Smooth muscle cell (in vitro differentiated cells): ENCODE data around the gene ADAMTS3. TPM values are rescaled to one million over a fixed set of nuclear protein-coding genes. Genes with fewer than 3 reads are reported as not detected.

Experiments used
- DNase-seq: peaks from one replicate; lab custom pipeline; 2025; ENCODE audit not compliant: unreplicated experiment; lab: John Stamatoyannopoulos, UW
- H2AFZ ChIP-seq: fragments of 200-600 bp; sonication (generic); 2 replicates; pipeline ENCODE4 v1.6.0; 2016; ENCODE audit warnings: antibody characterized with exemption, low read depth, mild to moderate bottlenecking
- H3F3A ChIP-seq: fragments of 200-600 bp; sonication (generic); 2 replicates; pipeline ENCODE4 v1.6.0; 2017; ENCODE audit warnings: antibody characterized with exemption, low read depth
- H3K27ac ChIP-seq: fragments of 200-600 bp; sonication (generic); 2 replicates; pipeline ENCODE4 v1.5.1; 2016; ENCODE audit warnings: low read depth, mild to moderate bottlenecking
- H3K27me3 ChIP-seq: fragments of 200-600 bp; sonication (generic); 2 replicates; pipeline ENCODE4 v1.6.1; 2016; ENCODE audit warnings: low read depth, mild to moderate bottlenecking
- H3K36me3 ChIP-seq: fragments of 200-600 bp; sonication (generic); 2 replicates; pipeline ENCODE4 v1.5.1; 2016; ENCODE audit warnings: low read depth
- H3K4me1 ChIP-seq: fragments of 200-600 bp; sonication (generic); 2 replicates; pipeline ENCODE4 v1.5.1; 2016; ENCODE audit warnings: low read depth
- H3K4me2 ChIP-seq: fragments of 200-600 bp; sonication (generic); 2 replicates; pipeline ENCODE4 v1.6.0; 2016; ENCODE audit warnings: mild to moderate bottlenecking
- H3K4me3 ChIP-seq: fragments of 200-600 bp; sonication (generic); 2 replicates; pipeline ENCODE4 v1.5.1; 2016; ENCODE audit warnings: mild to moderate bottlenecking
- H3K79me2 ChIP-seq: fragments of 200-600 bp; sonication (generic); 2 replicates; pipeline ENCODE4 v1.6.0; 2016; ENCODE audit warnings: low read depth, mild to moderate bottlenecking
- H3K9ac ChIP-seq: fragments of 200-600 bp; sonication (generic); 2 replicates; pipeline ENCODE4 v1.6.0; 2016; ENCODE audit warnings: low read depth
- H3K9me3 ChIP-seq: fragments of 200-600 bp; sonication (generic); replicated peaks from 2 replicates; pipeline ENCODE4 v1.5.1; 2016; ENCODE audit warnings: low read depth
- H4K20me1 ChIP-seq: fragments of 200-600 bp; sonication (generic); 2 replicates; pipeline ENCODE4 v1.6.0; 2016; ENCODE audit warnings: low read depth
- CTCF ChIP-seq: fragments of 200-600 bp; sonication (generic); IDR thresholded peaks from 2 replicates; pipeline ENCODE4 v1.5.1; 2017; ENCODE audit warnings: borderline replicate concordance, mild to moderate bottlenecking, antibody characterized with exemption; ENCODE audit not compliant: insufficient read depth, poor library complexity, severe bottlenecking
- WGBS: methylation state at CpG from one replicate; pipeline ENCODE4 v1.1.7; 2016; ENCODE audit warnings: low lambda C conversion rate; 5-methylcytosine and 5-hydroxymethylcytosine counted together
- polyA plus RNA-seq: library from polyadenylated mRNA; unstranded; fragments of >200 nt; fragmentation: Nextera tagmentation; extraction: Ambion mirVana; gene quantifications from 2 replicates; pipeline ENCODE4 v1.2.1, GENCODE V29; 2016
- total RNA-seq: library from RNA; depleted of rRNA; stranded (reverse); fragments of >200 nt; gene quantifications from 2 replicates; pipeline ENCODE4 v1.2.3, GENCODE V29; 2014

The ADAMTS3 gene
- total and polyA plus RNA-seq, 2 experiments from 2014 or later, result 0.15 to 2.2 TPM

- Histone ChIP-seq H3K9ac (no peak overlapping the region), H3K4me2 (no peak overlapping the region), H3K27me3 (no peaks in the 10 kb centered on the region), H2AFZ (no peak overlapping the region), H3K4me3 (no peak overlapping the region), H3K9me3 (no peaks in the 10 kb centered on the region), H3K36me3 (no peaks in the 10 kb centered on the region), H3K27ac (no peak overlapping the region), H4K20me1 (no peaks in the 10 kb centered on the region), H3K79me2 (no peaks in the 10 kb centered on the region), H3F3A (no peaks in the 10 kb centered on the region), H3K4me1 (no peaks in the 10 kb centered on the region)
- no peak for DNase-seq
- TF ChIP-seq CTCF, result no peak
- 96% methylated on average over 3 of the region's 3 CpGs for WGBS
Observed at GRCh38 chr4:72522440-72522839, 46.6 kb downstream of the ADAMTS3 start.

GRCh38 chr4:72513227-72513626 is 55.8 kb downstream of the ADAMTS3 start:
- Histone ChIP-seq H4K20me1 (no peaks in the 10 kb centered on the region), H3K36me3 (no peaks in the 10 kb centered on the region), H3K4me2 (no peak overlapping the region), H3K27ac (no peak overlapping the region), H3F3A (no peaks in the 10 kb centered on the region), H3K27me3 (no peaks in the 10 kb centered on the region), H3K9ac (no peak overlapping the region), H2AFZ (no peak overlapping the region), H3K4me1 (no peaks in the 10 kb centered on the region), H3K4me3 (no peak overlapping the region), H3K9me3 (peaks cover 3% of the 10 kb centered on the region), H3K79me2 (no peaks in the 10 kb centered on the region)
- DNase-seq, result no peak
- 100% methylated on average over 2 of the region's 2 CpGs for WGBS
- no peak for TF ChIP-seq CTCF

GRCh38 chr4:72507860-72508419 is 61.1 kb downstream of the ADAMTS3 start:
- no peak for DNase-seq
- Histone ChIP-seq H3K9ac (no peak overlapping the region), H3K9me3 (peaks cover 3% of the 10 kb centered on the region), H3K27me3 (no peaks in the 10 kb centered on the region), H4K20me1 (no peaks in the 10 kb centered on the region), H3K4me3 (no peak overlapping the region), H3F3A (no peaks in the 10 kb centered on the region), H3K27ac (no peak overlapping the region), H3K4me1 (no peaks in the 10 kb centered on the region), H3K4me2 (no peak overlapping the region), H2AFZ (no peak overlapping the region), H3K79me2 (no peaks in the 10 kb centered on the region), H3K36me3 (no peaks in the 10 kb centered on the region)
- TF ChIP-seq CTCF, result no peak
- WGBS, result 98% methylated on average over 1 of the region's 1 CpG

GRCh38 chr4:72507167-72507566 is 61.9 kb downstream of the ADAMTS3 start:
- H4K20me1 ChIP-seq, result no peaks in the 10 kb centered on the region
- H3K27me3 ChIP-seq, result no peaks in the 10 kb centered on the region
- H3K4me2 ChIP-seq, result no peak overlapping the region
- DNase-seq, result no peak
- no peaks in the 10 kb centered on the region for H3K4me1 ChIP-seq
- H2AFZ ChIP-seq, result no peak overlapping the region
- H3K79me2 ChIP-seq, result no peaks in the 10 kb centered on the region
- H3K36me3 ChIP-seq, result no peaks in the 10 kb centered on the region
- no peak overlapping the region for H3K9ac ChIP-seq
- 59% methylated on average over 2 of the region's 2 CpGs for whole genome bisulfite sequencing
- no peak overlapping the region for H3K27ac ChIP-seq
- no peaks in the 10 kb centered on the region for H3F3A ChIP-seq
- H3K9me3 ChIP-seq, result peaks cover 3% of the 10 kb centered on the region
- no peak overlapping the region for H3K4me3 ChIP-seq
- TF ChIP-seq CTCF, result no peak
